Spleen (tissue), 11 donors: ENCODE measurements around the gene CATSPER3. TPM values are rescaled to one million over a fixed set of nuclear protein-coding genes. Genes with fewer than 3 reads are reported as not detected.

ENCODE experiments used
- DNase-seq: peaks from one replicate; pipeline ENCODE4 v3.0.0-alpha.2; 2020
- H3K27ac ChIP-seq, 8 donors: fragments of 200-600 bp; sonication (generic) in 7 of 8; 1 replicate in 4 of 8; 2 replicates in 4 of 8; pipeline versions ENCODE4 v1.5.0 to v1.8.0; 2016 to 2021; ENCODE audit warnings: inconsistent platforms in 4 of 8, mild to moderate bottlenecking in 4 of 8, moderate library complexity in 1 of 8
- H3K27me3 ChIP-seq, 7 donors: fragments of 200-600 bp; sonication (generic) in 6 of 7; replicated peaks in 1 of 7; 1 replicate in 4 of 7; 2 replicates in 3 of 7; pipeline versions ENCODE4 v1.5.0 to v1.8.0; 2016 to 2021; ENCODE audit warnings: inconsistent platforms in 3 of 7, mild to moderate bottlenecking in 1 of 7
- H3K36me3 ChIP-seq, 6 donors: fragments of 200-600 bp; sonication (generic) in 5 of 6; 1 replicate in 4 of 6; 2 replicates in 2 of 6; pipeline versions ENCODE4 v1.5.0 to v1.8.0; 2016 to 2021; ENCODE audit warnings: inconsistent platforms in 2 of 6
- H3K4me1 ChIP-seq, 6 donors: fragments of 200-600 bp; sonication (generic) in 5 of 6; 1 replicate in 3 of 6; 2 replicates in 3 of 6; pipeline versions ENCODE4 v1.5.0 to v1.8.0; 2016 to 2021; ENCODE audit warnings: inconsistent platforms in 3 of 6
- H3K4me3 ChIP-seq, 8 donors: fragments of 200-600 bp; sonication (generic) in 7 of 8; 1 replicate in 4 of 8; 2 replicates in 4 of 8; pipeline versions ENCODE4 v1.5.0 to v1.8.0; 2016 to 2021; ENCODE audit warnings: inconsistent platforms in 4 of 8, mild to moderate bottlenecking in 4 of 8, moderate library complexity in 2 of 8
- H3K9me3 ChIP-seq, 8 donors: fragments of 200-600 bp; sonication (generic) in 7 of 8; 1 replicate in 4 of 8; 2 replicates in 4 of 8; pipeline versions ENCODE4 v1.5.0 to v1.8.0; 2016 to 2021; ENCODE audit warnings: inconsistent platforms in 4 of 8
- POLR2A ChIP-seq, 3 donors: fragments of 450-650 bp; IDR thresholded peaks; one replicate each; pipeline ENCODE4 v1.5.1; 2017; ENCODE audit warnings: antibody characterized with exemption in 3 of 3, mild to moderate bottlenecking in 1 of 3
- POLR2AphosphoS5 ChIP-seq, 3 donors: sonication (generic); formaldehyde crosslinking; IDR thresholded peaks; one replicate each; pipeline ENCODE4 v1.5.1; 2017; ENCODE audit warnings: antibody characterized with exemption in 3 of 3
- WGBS, 5 donors: extraction: QIAGEN DNeasy Blood & Tissue Kit in 3 of 5; methylation state at CpG; one replicate each; pipeline versions ENCODE4 v1.1.5 to v1.1.7; 2013 to 2018; 5-methylcytosine and 5-hydroxymethylcytosine counted together
- intact Hi-C: fragments of 100-400 bp; cut with DNase I; formaldehyde crosslinking; loops from one replicate; pipeline ENCODE4 v1.15.0; 2023; ENCODE audit warnings: low total_unique reads
- polyA plus RNA-seq, 3 donors: library from polyadenylated mRNA; stranded (reverse); fragments of 200-250 nt; gene quantifications; one replicate each; pipeline ENCODE4 v1.2.1, GENCODE V29; 2013
- total RNA-seq, 7 donors: library from RNA; depleted of rRNA in 3 of 7; stranded (reverse); fragments of >200 nt in 3 of 7; fragmentation: NEBNext Ultra II Directional in 4 of 7; extraction: Animal tissue kit (Norgen Biotek cat#: 25700) in 4 of 7; gene quantifications; one replicate each; pipeline versions ENCODE4 v1.1.0 to v1.2.1, GENCODE V29; 2016 to 2021
- TF ChIP-seq, protein P1 (sequence below), 11 experiments: fragments of 200-600 bp in 7 of 11; fragments of 450-650 bp in 4 of 11; sonication (generic) in 4 of 11; IDR thresholded peaks in 8 of 11; conservative IDR thresholded peaks in 3 of 11; 1 replicate in 7 of 11; 2 replicates in 4 of 11; pipeline versions ENCODE4 v1.4.0 to v1.8.0; 2016 to 2021; ENCODE audit warnings: antibody characterized with exemption in 11 of 11, inconsistent platforms in 4 of 11, mild to moderate bottlenecking in 1 of 11
- donor health status: healthy with polysubstance abuse.
- donor health status: DM: no; HTN: no; CAD: no; lungs with moderate emphysema.
- donor health status: DM: no; HTN: no; CAD: no.
- donor health status: Bipolar disorder and iron deficiency.
- donor health status: healthy.
- donor health status: DM: no; HTN: no; CAD: no.
- donor health status: DM: yes; HTN: yes; CAD: no.

The CATSPER3 gene
- total and polyA plus RNA-seq, 10 donors, result 0.35 to 0.89 (median 0.44) TPM; not detected in 3

DNA sequence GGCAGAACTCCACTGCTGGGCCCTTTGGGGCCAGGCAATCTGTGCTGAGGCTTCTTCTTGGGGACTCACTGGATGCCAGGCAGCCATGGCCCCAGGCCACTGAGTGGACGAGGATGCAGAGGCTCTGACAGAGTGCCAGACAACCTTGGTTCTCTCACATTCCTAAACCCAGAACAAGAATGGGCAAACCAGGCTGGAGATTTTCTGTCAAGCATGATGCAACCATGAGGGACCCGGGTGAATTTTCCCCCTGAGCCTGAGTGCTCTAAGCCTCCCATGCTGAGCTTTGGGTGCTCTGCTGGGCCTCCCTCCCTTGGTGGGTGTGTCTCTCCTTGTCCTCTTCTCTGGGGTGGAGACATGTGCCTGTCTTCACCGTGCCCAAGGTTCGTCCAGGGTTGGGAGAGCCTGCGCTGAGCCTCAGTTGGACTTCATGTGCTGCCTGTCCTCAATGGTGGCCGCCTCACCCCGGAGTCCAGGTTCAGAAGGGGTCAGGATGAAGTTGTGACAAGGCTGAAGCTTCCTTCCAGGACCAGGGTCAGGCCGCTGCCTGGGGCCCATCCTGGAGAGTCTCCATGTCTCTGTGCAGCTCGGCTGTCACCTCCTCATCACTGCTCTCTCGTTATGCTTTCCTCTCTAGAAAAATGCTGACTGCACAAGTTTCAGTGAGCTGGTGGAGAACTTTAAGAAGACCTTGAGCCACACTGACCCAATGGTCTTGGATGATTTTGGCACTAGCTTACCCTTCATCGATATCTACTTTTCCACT, 42.2 kb downstream of the CATSPER3 start:
- TF ChIP-seq POLR2A (IDR thresholded peaks at IDR 0.05), result no peak
- TF ChIP-seq, protein P1, sequence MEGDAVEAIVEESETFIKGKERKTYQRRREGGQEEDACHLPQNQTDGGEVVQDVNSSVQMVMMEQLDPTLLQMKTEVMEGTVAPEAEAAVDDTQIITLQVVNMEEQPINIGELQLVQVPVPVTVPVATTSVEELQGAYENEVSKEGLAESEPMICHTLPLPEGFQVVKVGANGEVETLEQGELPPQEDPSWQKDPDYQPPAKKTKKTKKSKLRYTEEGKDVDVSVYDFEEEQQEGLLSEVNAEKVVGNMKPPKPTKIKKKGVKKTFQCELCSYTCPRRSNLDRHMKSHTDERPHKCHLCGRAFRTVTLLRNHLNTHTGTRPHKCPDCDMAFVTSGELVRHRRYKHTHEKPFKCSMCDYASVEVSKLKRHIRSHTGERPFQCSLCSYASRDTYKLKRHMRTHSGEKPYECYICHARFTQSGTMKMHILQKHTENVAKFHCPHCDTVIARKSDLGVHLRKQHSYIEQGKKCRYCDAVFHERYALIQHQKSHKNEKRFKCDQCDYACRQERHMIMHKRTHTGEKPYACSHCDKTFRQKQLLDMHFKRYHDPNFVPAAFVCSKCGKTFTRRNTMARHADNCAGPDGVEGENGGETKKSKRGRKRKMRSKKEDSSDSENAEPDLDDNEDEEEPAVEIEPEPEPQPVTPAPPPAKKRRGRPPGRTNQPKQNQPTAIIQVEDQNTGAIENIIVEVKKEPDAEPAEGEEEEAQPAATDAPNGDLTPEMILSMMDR (IDR thresholded peaks at IDR 0.05 in 8 of 11, conservative IDR thresholded peaks at IDR 0.05 in 3 of 11), result no peak
- TF ChIP-seq POLR2AphosphoS5 (IDR thresholded peaks at IDR 0.05), result no peak
- intact Hi-C loops, result no loop called here
- Histone ChIP-seq H3K4me3 (no peak overlapping the region), H3K9me3 (no peaks in the 10 kb centered on the region), H3K36me3 (no peaks in the 10 kb centered on the region), H3K27ac (no peak overlapping the region), H3K27me3 (no peaks in the 10 kb centered on the region), H3K4me1 (no peaks in the 10 kb centered on the region)
- WGBS, 5 donors, result 89 to 91% (median 91%) methylated on average over 11 of the region's 11 CpGs
- DNase-seq, result peak; percentile 50

DNA sequence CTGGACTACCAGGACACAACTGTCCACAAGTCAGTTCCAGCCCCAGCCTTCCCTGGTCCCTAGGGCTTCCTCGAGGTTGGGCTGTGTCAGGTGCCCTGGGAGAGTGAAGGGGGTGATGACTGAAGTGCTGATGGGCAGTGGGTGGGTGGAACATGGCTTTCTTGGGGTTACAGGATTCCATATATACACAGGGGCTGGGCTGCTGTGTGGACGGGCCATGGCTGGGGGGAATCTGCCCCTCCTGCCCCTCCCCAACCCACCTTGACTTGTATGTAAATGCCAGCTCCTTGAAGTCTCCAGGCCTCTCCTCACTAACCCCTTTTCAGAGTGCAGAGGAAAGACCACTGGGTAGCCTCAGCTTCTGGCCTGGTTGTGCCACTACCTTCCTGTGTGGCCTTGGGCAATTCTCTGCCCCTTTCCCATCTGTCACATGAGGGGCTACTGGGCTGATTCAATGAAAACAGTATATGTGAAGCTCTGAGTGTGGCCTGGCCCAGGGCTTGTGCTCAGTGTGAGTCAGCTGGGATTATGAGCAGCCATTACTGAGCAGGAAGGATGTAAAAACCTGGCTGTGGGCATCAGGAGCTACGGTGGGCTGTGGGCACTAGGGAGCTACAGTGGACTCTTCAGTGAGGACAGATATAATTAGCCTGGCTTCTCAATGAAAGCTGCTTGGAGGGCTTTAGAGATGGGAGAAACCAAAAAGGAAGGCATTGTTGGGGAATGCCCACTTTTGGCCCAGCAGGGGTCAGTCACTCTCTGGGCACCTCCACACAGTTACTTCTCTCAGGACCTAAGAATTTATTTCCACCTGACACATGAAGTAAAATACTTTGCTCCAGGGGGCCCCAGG, 43.0 kb downstream of the CATSPER3 start:
- 59 to 90% (median 70%) methylated on average over 3 of the region's 3 CpGs for WGBS, 5 donors
- peak; percentile 38 for DNase-seq
- H3K4me3 ChIP-seq, result no peak overlapping the region

DNA sequence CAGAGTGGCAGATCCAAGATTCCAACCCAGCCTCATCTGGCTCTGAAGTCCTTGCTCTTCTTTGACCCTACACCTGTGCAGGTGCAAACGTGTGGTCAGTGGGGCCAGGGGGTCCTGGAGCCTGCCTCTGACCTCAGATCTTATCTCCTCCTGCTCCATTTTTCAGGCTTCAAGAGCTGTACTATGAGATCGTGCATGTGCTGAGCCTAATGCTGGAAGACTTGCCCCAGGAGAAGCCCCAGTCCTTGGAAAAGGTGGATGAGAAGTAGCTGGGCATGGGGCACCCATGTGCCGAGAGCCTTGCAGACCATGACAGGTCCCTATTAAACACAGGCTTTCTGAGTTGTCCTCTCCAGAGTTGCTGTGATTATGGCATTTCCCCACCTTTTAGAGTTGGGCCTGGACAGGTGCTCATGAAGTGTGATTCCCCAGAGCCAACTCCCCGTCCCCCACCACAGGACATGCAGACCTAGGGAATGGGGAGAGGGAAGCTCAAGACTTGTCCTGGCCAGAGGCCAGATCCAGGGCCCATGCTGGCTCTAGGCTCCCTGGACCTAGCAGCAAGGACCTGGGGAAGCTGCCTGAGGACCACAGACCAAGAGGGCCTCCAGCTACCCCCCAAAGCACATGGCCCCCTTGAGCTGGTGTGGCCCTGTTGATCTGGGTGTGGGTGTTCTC, 43.8 kb downstream of the CATSPER3 start:
- H3K9me3 ChIP-seq, result no peaks in the 10 kb centered on the region
- WGBS, 5 donors, result 79 to 94% (median 90%) methylated on average over 2 to 4 of the region's 4 CpGs

More for the DNA sequence above, 43.0 kb downstream of the CATSPER3 start:
- no peaks in the 10 kb centered on the region for H3K27me3 ChIP-seq
- no peaks in the 10 kb centered on the region for H3K9me3 ChIP-seq
- intact Hi-C loops, result no loop called here
- H3K4me1 ChIP-seq, result no peaks in the 10 kb centered on the region
- TF ChIP-seq, protein P1 (IDR thresholded peaks at IDR 0.05 in 8 of 11, conservative IDR thresholded peaks at IDR 0.05 in 3 of 11), result no peak
- no peak for TF ChIP-seq POLR2A (IDR thresholded peaks at IDR 0.05)
- TF ChIP-seq POLR2AphosphoS5 (IDR thresholded peaks at IDR 0.05), result no peak
- no peak overlapping the region for H3K27ac ChIP-seq
- H3K36me3 ChIP-seq, result no peaks in the 10 kb centered on the region

More for the DNA sequence above, 43.8 kb downstream of the CATSPER3 start:
- intact Hi-C loops, result no loop called here
- DNase-seq, result peak; percentile 42
- TF ChIP-seq POLR2AphosphoS5 (IDR thresholded peaks at IDR 0.05) (no peak), POLR2A (IDR thresholded peaks at IDR 0.05) (no peak)
- TF ChIP-seq, protein P1 (IDR thresholded peaks at IDR 0.05 in 8 of 11, conservative IDR thresholded peaks at IDR 0.05 in 3 of 11), result no peak
- Histone ChIP-seq H3K4me1 (no peaks in the 10 kb centered on the region), H3K36me3 (no peaks in the 10 kb centered on the region), H3K27me3 (no peaks in the 10 kb centered on the region), H3K27ac (no peak overlapping the region), H3K4me3 (no peak overlapping the region)
